ENCODE measurements around the gene SH3D21.

Gene SH3D21

GRCh38 chr1:36327421-36328087, 21.4 kb downstream of the SH3D21 start:
- H3K4me3 ChIP-seq (ENCODE audit: low read depth, low read length): no peak overlapping the region
- DNase-seq (ENCODE audit: low read depth): no peak

GRCh38 chr1:36328088-36328480, 21.9 kb downstream of the SH3D21 start:
- no peak overlapping the region for H3K4me3 ChIP-seq (ENCODE audit: low read depth, low read length)
- DNase-seq (ENCODE audit: low read depth): no peak

GRCh38 chr1:36328713-36329112, 22.5 kb downstream of the SH3D21 start:
- no peak for DNase-seq (ENCODE audit: low read depth)

GRCh38 chr1:36329817-36330216, 23.6 kb downstream of the SH3D21 start:
- DNase-seq (ENCODE audit: low read depth): no peak
- H3K4me3 ChIP-seq (ENCODE audit: low read depth, low read length): no peak overlapping the region

More at GRCh38 chr1:36328713-36329112, 22.5 kb downstream of the SH3D21 start:
- no peak overlapping the region for H3K4me3 ChIP-seq (ENCODE audit: low read depth, low read length)

- DNase-seq (ENCODE audit: low read depth): no peak
- no peak overlapping the region for H3K4me3 ChIP-seq (ENCODE audit: low read depth, low read length)
These were observed 24.8 kb downstream of the SH3D21 start for GRCh38 chr1:36330940-36331339.

GRCh38 chr1:36337830-36338229, 31.7 kb downstream of the SH3D21 start:
- no peak overlapping the region for H3K4me3 ChIP-seq (ENCODE audit: low read depth, low read length)
- no peak for DNase-seq (ENCODE audit: low read depth)

GRCh38 chr1:36339215-36339614, 33.0 kb downstream of the SH3D21 start:
- H3K4me3 ChIP-seq (ENCODE audit: low read depth, low read length): no peak overlapping the region
- no peak for DNase-seq (ENCODE audit: low read depth)

- H3K4me3 ChIP-seq (ENCODE audit: low read depth, low read length): no peak overlapping the region
- DNase-seq (ENCODE audit: low read depth): no peak
These were observed 33.4 kb downstream of the SH3D21 start for GRCh38 chr1:36339615-36340014.

GRCh38 chr1:36341626-36342320, 35.6 kb downstream of the SH3D21 start:
- DNase-seq (ENCODE audit: low read depth): no peak
- H3K4me3 ChIP-seq (ENCODE audit: low read depth, low read length): no peak overlapping the region

GRCh38 chr1:36342426-36343185, 36.4 kb downstream of the SH3D21 start:
- no peak for DNase-seq (ENCODE audit: low read depth)
- H3K4me3 ChIP-seq (ENCODE audit: low read depth, low read length): no peak overlapping the region

GRCh38 chr1:36343651-36344394, 37.7 kb downstream of the SH3D21 start:
- DNase-seq (ENCODE audit: low read depth): no peak
- H3K4me3 ChIP-seq (ENCODE audit: low read depth, low read length): no peak overlapping the region

- no peak overlapping the region for H3K4me3 ChIP-seq (ENCODE audit: low read depth, low read length)
- no peak for DNase-seq (ENCODE audit: low read depth)
These were observed 38.2 kb downstream of the SH3D21 start for GRCh38 chr1:36344395-36344680.

- no peak overlapping the region for H3K4me3 ChIP-seq (ENCODE audit: low read depth, low read length)
- no peak for DNase-seq (ENCODE audit: low read depth)
These were observed 39.2 kb downstream of the SH3D21 start for GRCh38 chr1:36345353-36345752.

GRCh38 chr1:36346741-36347370, 40.7 kb downstream of the SH3D21 start:
- DNase-seq (ENCODE audit: low read depth): no peak
- no peak overlapping the region for H3K4me3 ChIP-seq (ENCODE audit: low read depth, low read length)

- DNase-seq (ENCODE audit: low read depth): no peak
- no peak overlapping the region for H3K4me3 ChIP-seq (ENCODE audit: low read depth, low read length)
These were observed 43.1 kb downstream of the SH3D21 start for GRCh38 chr1:36349241-36349671.

- no peak overlapping the region for H3K4me3 ChIP-seq (ENCODE audit: low read depth, low read length)
- no peak for DNase-seq (ENCODE audit: low read depth)
These were observed 43.7 kb downstream of the SH3D21 start for GRCh38 chr1:36349839-36350238.

- DNase-seq (ENCODE audit: low read depth): no peak
- no peak overlapping the region for H3K4me3 ChIP-seq (ENCODE audit: low read depth, low read length)
These were observed 44.6 kb downstream of the SH3D21 start for GRCh38 chr1:36350659-36351226.

GRCh38 chr1:36351227-36351977, 45.2 kb downstream of the SH3D21 start:
- H3K4me3 ChIP-seq (ENCODE audit: low read depth, low read length): no peak overlapping the region
- peak; percentile 51 for DNase-seq (ENCODE audit: low read depth)
